ENCODE results near the gene AARS2. TPM values are rescaled to one million over a fixed set of nuclear protein-coding genes. Genes with fewer than 3 reads are reported as not detected.

Gene AARS2
- total RNA-seq, 3 donors from 2014 or later, result 12.5 to 21.1 (median 15.9) TPM

GRCh38 chr6:44255105-44255808 is 57.9 kb downstream of the AARS2 start:
- Histone ChIP-seq H3K9me3 (no peaks in the 10 kb centered on the region), H3K4me1 (ENCODE audit: low read depth) (peaks cover 16% of the 10 kb centered on the region), H3K4me3 (no peak overlapping the region), H3K36me3 (ENCODE audit: low read depth) (peaks cover 26% of the 10 kb centered on the region)
- ATAC-seq, result no peak
- intact Hi-C loops (cut with DNase I, micrococcal nuclease), result no loop called here
- TF ChIP-seq CTCF (IDR thresholded peaks at IDR 0.05), result no peak
- DNase-seq, result no peak

GRCh38 chr6:44254191-44255104 is 58.7 kb downstream of the AARS2 start:
- Histone ChIP-seq H3K4me3 (no peak overlapping the region), H3K4me1 (ENCODE audit: low read depth) (peaks cover 18% of the 10 kb centered on the region), H3K9me3 (no peaks in the 10 kb centered on the region), H3K36me3 (ENCODE audit: low read depth) (peaks cover 26% of the 10 kb centered on the region)
- intact Hi-C loops (cut with DNase I, micrococcal nuclease), result no loop called here
- ATAC-seq (no peak), DNase-seq (no peak)
- no peak for TF ChIP-seq CTCF (IDR thresholded peaks at IDR 0.05)

GRCh38 chr6:44253307-44254101 is 59.6 kb downstream of the AARS2 start:
- Histone ChIP-seq H3K4me3 (no peak overlapping the region), H3K9me3 (no peaks in the 10 kb centered on the region), H3K4me1 (ENCODE audit: low read depth) (peaks cover 26% of the 10 kb centered on the region), H3K36me3 (ENCODE audit: low read depth) (peaks cover 26% of the 10 kb centered on the region)
- DNase-seq (peak in 1 of 3 donors; percentile 76), ATAC-seq (no peak)
- no peak for TF ChIP-seq CTCF (IDR thresholded peaks at IDR 0.05)
- intact Hi-C loops (cut with DNase I, micrococcal nuclease), result no loop called here

- DNase-seq, result no peak
- Histone ChIP-seq H3K36me3 (ENCODE audit: low read depth) (peaks cover 26% of the 10 kb centered on the region), H3K4me3 (no peak overlapping the region), H3K4me1 (ENCODE audit: low read depth) (peaks cover 26% of the 10 kb centered on the region), H3K9me3 (no peaks in the 10 kb centered on the region)
- no peak for ATAC-seq
- intact Hi-C loops (cut with DNase I, micrococcal nuclease), result no loop called here
- no peak for TF ChIP-seq CTCF (IDR thresholded peaks at IDR 0.05)
Observed at GRCh38 chr6:44251576-44252524, 61.3 kb downstream of the AARS2 start.

All from mucosa of descending colon (tissue), 3 donors.